Tibial nerve (tissue), 4 donors: ENCODE data around the gene HBA2. TPM values are rescaled to one million over a fixed set of nuclear protein-coding genes. Genes with fewer than 3 reads are reported as not detected.

Source experiments
- DNase-seq, 2 donors: peaks; one replicate each; pipeline ENCODE4 v3.0.0-alpha.2; 2019; ENCODE audit warnings: low spot score in 2 of 2
- H3K27ac ChIP-seq, 4 donors: fragments of 200-600 bp; sonication (generic) in 3 of 4; one replicate each; pipeline ENCODE4 v1.5.1; 2017 to 2019; ENCODE audit warnings: mild to moderate bottlenecking in 1 of 4
- H3K27me3 ChIP-seq, 2 donors: fragments of 200-600 bp; sonication (generic) in 1 of 2; one replicate each; pipeline versions ENCODE4 v1.5.1 to v1.6.0; 2017 to 2019
- H3K36me3 ChIP-seq, 3 donors: fragments of 200-600 bp; sonication (generic); one replicate each; pipeline ENCODE4 v1.5.1; 2018 to 2019
- H3K4me1 ChIP-seq, 4 donors: fragments of 200-600 bp; sonication (generic) in 3 of 4; one replicate each; pipeline ENCODE4 v1.5.1; 2017 to 2019
- H3K4me3 ChIP-seq, 4 donors: fragments of 200-600 bp; sonication (generic) in 3 of 4; one replicate each; pipeline ENCODE4 v1.5.1; 2017 to 2019; ENCODE audit warnings: mild to moderate bottlenecking in 1 of 4, moderate library complexity in 1 of 4
- H3K9me3 ChIP-seq, 4 donors: fragments of 200-600 bp; sonication (generic) in 3 of 4; one replicate each; pipeline ENCODE4 v1.5.1; 2017 to 2019
- CTCF ChIP-seq, 5 experiments: fragments of 200-600 bp in 3 of 5; fragments of 450-650 bp in 2 of 5; sonication (generic) in 3 of 5; IDR thresholded peaks; one replicate each; pipeline ENCODE4 v1.5.1; 2016 to 2019; ENCODE audit warnings: antibody characterized with exemption in 5 of 5, mild to moderate bottlenecking in 3 of 5, moderate library complexity in 2 of 5
- EP300 ChIP-seq, 2 donors: sonication (generic); formaldehyde crosslinking; IDR thresholded peaks; one replicate each; pipeline ENCODE4 v1.6.1; 2017; ENCODE audit warnings: antibody characterized with exemption in 2 of 2, mild to moderate bottlenecking in 1 of 2
- POLR2A ChIP-seq, 2 donors: fragments of 450-650 bp; IDR thresholded peaks; one replicate each; pipeline ENCODE4 v1.6.1; 2017; ENCODE audit warnings: antibody characterized with exemption in 2 of 2, mild to moderate bottlenecking in 2 of 2, moderate library complexity in 2 of 2
- WGBS, 2 donors: methylation state at CpG; one replicate each; pipeline ENCODE4 v1.1.5; 2018; 5-methylcytosine and 5-hydroxymethylcytosine counted together
- total RNA-seq, 4 donors: library from RNA; depleted of rRNA; stranded (reverse); fragments of >200 nt; gene quantifications; one replicate each; pipeline ENCODE4 v1.1.0, GENCODE V29; 2016

The HBA2 gene
- total RNA-seq, 4 donors from 2014 or later: 10.1 to 495 (median 102) TPM

GRCh38 chr16:181565-182021 is 8.9 kb downstream of the HBA2 start:
- 10 to 17% methylated on average over 9 to 22 of the region's 22 CpGs for WGBS, 2 donors
- Histone ChIP-seq H3K27me3 (peaks cover 0 to 43% of the 10 kb centered on the region in 2 donors), H3K4me3 (peak overlapping the region in 2 of 4 donors; percentile 17 to 41), H3K4me1 (peaks cover 0 to 29% (median 15%) of the 10 kb centered on the region in 4 donors), H3K27ac (no peak overlapping the region), H3K9me3 (no peaks in the 10 kb centered on the region), H3K36me3 (peaks cover 0 to 16% (median 0%) of the 10 kb centered on the region in 3 donors)
- TF ChIP-seq CTCF (IDR thresholded peaks at IDR 0.05) (peak; percentile 85 to 97 (median 93)), EP300 (IDR thresholded peaks at IDR 0.05) (no peak), POLR2A (IDR thresholded peaks at IDR 0.05) (no peak)
- peak in 1 of 2 donors; percentile 67 for DNase-seq

GRCh38 chr16:183005-183404 is 10.3 kb downstream of the HBA2 start:
- H3K4me3 ChIP-seq: no peak overlapping the region
- peaks cover 0 to 32% of the 10 kb centered on the region in 2 donors for H3K27me3 ChIP-seq
- no peak for DNase-seq
- no peak overlapping the region for H3K27ac ChIP-seq
- 55 to 71% methylated on average over 7 of the region's 7 CpGs for WGBS, 2 donors
- peaks cover 0 to 26% (median 0%) of the 10 kb centered on the region in 3 donors for H3K36me3 ChIP-seq
- no peak for TF ChIP-seq EP300 (IDR thresholded peaks at IDR 0.05)
- no peak for TF ChIP-seq CTCF (IDR thresholded peaks at IDR 0.05)
- no peak for TF ChIP-seq POLR2A (IDR thresholded peaks at IDR 0.05)
- peaks cover 0 to 21% (median 14%) of the 10 kb centered on the region in 4 donors for H3K4me1 ChIP-seq
- H3K9me3 ChIP-seq: no peaks in the 10 kb centered on the region

GRCh38 chr16:185213-185612 is 12.5 kb downstream of the HBA2 start:
- H3K4me3 ChIP-seq: no peak overlapping the region
- no peak overlapping the region for H3K27ac ChIP-seq
- no peaks in the 10 kb centered on the region for H3K9me3 ChIP-seq
- H3K4me1 ChIP-seq: peaks cover 0 to 15% (median 12%) of the 10 kb centered on the region in 4 donors
- no peak for DNase-seq
- TF ChIP-seq CTCF (IDR thresholded peaks at IDR 0.05): no peak
- TF ChIP-seq EP300 (IDR thresholded peaks at IDR 0.05): no peak
- no peak for TF ChIP-seq POLR2A (IDR thresholded peaks at IDR 0.05)
- peaks cover 2 to 48% (median 9%) of the 10 kb centered on the region in 3 donors for H3K36me3 ChIP-seq
- WGBS, 2 donors: 80 to 81% methylated on average over 13 of the region's 13 CpGs
- H3K27me3 ChIP-seq: peaks cover 0 to 10% of the 10 kb centered on the region in 2 donors

- H3K36me3 ChIP-seq: peaks cover 2 to 52% (median 9%) of the 10 kb centered on the region in 3 donors
- H3K4me1 ChIP-seq: peaks cover 0 to 10% (median 8%) of the 10 kb centered on the region in 4 donors
- TF ChIP-seq POLR2A (IDR thresholded peaks at IDR 0.05) (no peak), EP300 (IDR thresholded peaks at IDR 0.05) (no peak), CTCF (IDR thresholded peaks at IDR 0.05) (no peak)
- 77 to 85% methylated on average over 6 to 9 of the region's 11 CpGs for WGBS, 2 donors
- no peak overlapping the region for H3K4me3 ChIP-seq
- no peaks in the 10 kb centered on the region for H3K9me3 ChIP-seq
- H3K27ac ChIP-seq: no peak overlapping the region
- H3K27me3 ChIP-seq: peaks cover 0 to 6% of the 10 kb centered on the region in 2 donors
- no peak for DNase-seq
These were observed 13.0 kb downstream of the HBA2 start for GRCh38 chr16:185691-186090.

GRCh38 chr16:187330-187729 is 14.7 kb downstream of the HBA2 start:
- DNase-seq: no peak
- Histone ChIP-seq H3K9me3 (no peaks in the 10 kb centered on the region), H3K27me3 (no peaks in the 10 kb centered on the region), H3K4me3 (no peak overlapping the region), H3K36me3 (peaks cover 5 to 69% (median 15%) of the 10 kb centered on the region in 3 donors), H3K4me1 (no peaks in the 10 kb centered on the region), H3K27ac (no peak overlapping the region)
- WGBS, 2 donors: 93 to 94% methylated on average over 8 of the region's 8 CpGs
- no peak for TF ChIP-seq EP300 (IDR thresholded peaks at IDR 0.05)
- no peak for TF ChIP-seq POLR2A (IDR thresholded peaks at IDR 0.05)
- no peak for TF ChIP-seq CTCF (IDR thresholded peaks at IDR 0.05)
